HepG2 (cell line): ENCODE results near the gene RAB17. TPM values are rescaled to one million over a fixed set of nuclear protein-coding genes. Genes with fewer than 3 reads are reported as not detected.

Experiments used
- JUN ChIP-seq: sonication (generic); formaldehyde crosslinking; IDR thresholded peaks from 2 replicates; pipeline ENCODE4 v1.4.0; 2020; ENCODE audit warnings: mild to moderate bottlenecking, missing genetic modification reagents
- SRY ChIP-seq: sonication (generic); formaldehyde crosslinking; IDR thresholded peaks from 2 replicates; pipeline ENCODE4 v1.8.0; 2022; ENCODE audit warnings: mild to moderate bottlenecking, missing genetic modification reagents
- TIGD3 ChIP-seq: sonication (generic); formaldehyde crosslinking; IDR thresholded peaks from 2 replicates; pipeline ENCODE4 v1.5.1; 2020; ENCODE audit warnings: mild to moderate bottlenecking, missing genetic modification reagents, borderline replicate concordance
- TP53 ChIP-seq: sonication (generic); formaldehyde crosslinking; conservative IDR thresholded peaks from 2 replicates; pipeline ENCODE4 v1.4.0; 2020; ENCODE audit warnings: missing genetic modification reagents
- ZEB1 ChIP-seq: IDR thresholded peaks from 2 replicates; pipeline ENCODE4 v1.6.1; 2012; ENCODE audit warnings: mild to moderate bottlenecking, low read depth, inconsistent platforms; ENCODE audit not compliant: insufficient replicate concordance
- ZNF431 ChIP-seq: sonication (generic); formaldehyde crosslinking; IDR thresholded peaks from 2 replicates; pipeline ENCODE4 v1.9.0; 2022; ENCODE audit warnings: missing genetic modification reagents, low read depth, mild to moderate bottlenecking, borderline replicate concordance
- ZNF512B ChIP-seq: sonication (generic); formaldehyde crosslinking; IDR thresholded peaks from 2 replicates; pipeline ENCODE4 v1.5.1; 2020; ENCODE audit warnings: missing genetic modification reagents, mild to moderate bottlenecking, borderline replicate concordance
- ZNF556 ChIP-seq: sonication (generic); formaldehyde crosslinking; IDR thresholded peaks from 2 replicates; pipeline ENCODE4 v1.4.0; 2020; ENCODE audit warnings: mild to moderate bottlenecking, missing genetic modification reagents, borderline replicate concordance
- ZNF747 ChIP-seq: sonication (generic); formaldehyde crosslinking; IDR thresholded peaks from 2 replicates; pipeline ENCODE4 v1.8.1; 2023; ENCODE audit warnings: missing genetic modification reagents, mild to moderate bottlenecking, borderline replicate concordance
- polyA plus RNA-seq, 8 experiments: library from polyadenylated mRNA; depleted of rRNA in 3 of 8; stranded (reverse) in 7 of 8; unstranded in 1 of 8; fragments of >200 nt; fragmentation: Illumina TruSeq in 4 of 8; extraction: Trizol in 4 of 8; gene quantifications; 2 replicates each; pipeline versions ENCODE4 v1.2.1 to v1.2.3, GENCODE V29; 2011 to 2016; ENCODE audit warnings: low read depth in 4 of 8, missing spikeins in 1 of 8, mixed read lengths in 1 of 8; ENCODE audit not compliant: insufficient read depth in 1 of 8
- total RNA-seq, 5 experiments: library from RNA; depleted of rRNA; stranded (reverse); fragments of >200 nt; fragmentation: Illumina TruSeq; extraction: Trizol; gene quantifications; 2 replicates each; pipeline ENCODE4 v1.2.3, GENCODE V29; 2016; ENCODE audit warnings: low read depth in 1 of 5
- TF ChIP-seq, protein P1 (sequence below): sonication (generic); formaldehyde crosslinking; IDR thresholded peaks from 2 replicates; pipeline ENCODE4 v1.4.0; 2020; ENCODE audit warnings: mild to moderate bottlenecking, missing genetic modification reagents, borderline replicate concordance

The RAB17 gene
- total and polyA plus RNA-seq, 2 of the 13 experiments (the other 11 are each of a cell fraction or from before 2014, with no cell fraction given): 68.0 to 124 TPM

DNA sequence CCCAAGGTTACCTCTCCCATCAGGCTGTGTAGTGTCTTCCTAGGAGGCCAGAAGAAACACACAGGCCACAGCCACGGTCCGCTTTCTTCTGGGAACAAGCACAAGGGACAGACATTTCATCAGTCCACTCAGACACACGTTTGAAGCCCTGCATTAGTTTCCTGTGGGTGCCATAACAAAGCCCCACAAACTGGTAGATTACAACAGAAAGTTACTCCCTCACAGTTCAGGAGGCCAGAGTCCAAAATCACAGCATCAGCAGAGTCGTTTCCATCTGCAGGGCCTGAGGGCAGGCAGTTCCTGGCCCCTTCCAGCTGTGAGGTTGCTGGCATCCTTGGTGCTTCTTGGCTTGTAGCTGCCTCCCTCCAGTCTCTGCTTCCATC, 32.9 kb downstream of the RAB17 start (continued):
- TF ChIP-seq TIGD3 (no peak), TP53 (CRISPR knock-in tag) (no peak), SRY (CRISPR knock-in tag) (no peak), JUN (CRISPR knock-in tag) (no peak), ZNF512B (CRISPR knock-in tag) (no peak), ZEB1 (no peak), ZNF431 (CRISPR knock-in tag) (no peak), ZNF747 (no peak), ZNF556 (CRISPR knock-in tag) (no peak)
- TF ChIP-seq, protein P1, sequence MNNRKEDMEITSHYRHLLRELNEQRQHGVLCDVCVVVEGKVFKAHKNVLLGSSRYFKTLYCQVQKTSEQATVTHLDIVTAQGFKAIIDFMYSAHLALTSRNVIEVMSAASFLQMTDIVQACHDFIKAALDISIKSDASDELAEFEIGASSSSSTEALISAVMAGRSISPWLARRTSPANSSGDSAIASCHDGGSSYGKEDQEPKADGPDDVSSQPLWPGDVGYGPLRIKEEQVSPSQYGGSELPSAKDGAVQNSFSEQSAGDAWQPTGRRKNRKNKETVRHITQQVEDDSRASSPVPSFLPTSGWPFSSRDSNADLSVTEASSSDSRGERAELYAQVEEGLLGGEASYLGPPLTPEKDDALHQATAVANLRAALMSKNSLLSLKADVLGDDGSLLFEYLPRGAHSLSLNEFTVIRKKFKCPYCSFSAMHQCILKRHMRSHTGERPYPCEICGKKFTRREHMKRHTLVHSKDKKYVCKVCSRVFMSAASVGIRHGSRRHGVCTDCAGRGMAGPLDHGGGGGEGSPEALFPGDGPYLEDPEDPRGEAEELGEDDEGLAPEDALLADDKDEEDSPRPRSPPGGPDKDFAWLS (CRISPR knock-in tag): no peak
